GM21423 (cell line): ENCODE measurements around the gene IPO13.

Source experiments
- ATAC-seq: cut with Tn5 transposase; IDR thresholded peaks from one replicate; pipeline ENCODE4 v1.9.1; 2021; ENCODE audit warnings: mild to moderate bottlenecking, moderate library complexity; ENCODE audit not compliant: unreplicated experiment

The IPO13 gene

DNA sequence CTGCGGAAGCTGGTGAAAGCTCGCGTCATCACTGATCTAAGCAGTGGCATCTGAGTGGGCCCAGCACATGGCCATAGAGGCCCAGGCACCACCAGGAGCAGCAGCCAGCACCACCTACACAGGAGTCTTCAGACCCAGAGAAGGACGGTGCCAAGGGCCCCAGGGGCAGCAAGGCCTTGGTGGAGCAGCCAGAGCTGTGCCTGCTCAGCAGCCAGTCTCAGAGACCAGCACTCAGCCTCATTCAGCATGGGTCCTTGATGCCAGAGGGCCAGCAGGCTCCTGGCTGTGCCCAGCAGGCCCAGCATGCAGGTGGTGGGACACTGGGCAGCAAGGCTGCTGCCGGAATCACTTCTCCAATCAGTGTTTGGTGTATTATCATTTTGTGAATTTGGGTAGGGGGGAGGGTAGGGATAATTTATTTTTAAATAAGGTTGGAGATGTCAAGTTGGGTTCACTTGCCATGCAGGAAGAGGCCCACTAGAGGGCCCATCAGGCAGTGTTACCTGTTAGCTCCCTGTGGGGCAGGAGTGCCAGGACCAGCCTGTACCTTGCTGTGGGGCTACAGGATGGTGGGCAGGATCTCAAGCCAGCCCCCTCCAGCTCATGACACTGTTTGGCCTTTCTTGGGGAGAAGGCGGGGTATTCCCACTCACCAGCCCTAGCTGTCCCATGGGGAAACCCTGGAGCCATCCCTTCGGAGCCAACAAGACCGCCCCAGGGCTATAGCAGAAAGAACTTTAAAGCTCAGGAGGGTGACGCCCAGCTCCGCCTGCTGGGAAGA, 16.4 kb upstream of the IPO13 start:
- no peak for ATAC-seq

DNA sequence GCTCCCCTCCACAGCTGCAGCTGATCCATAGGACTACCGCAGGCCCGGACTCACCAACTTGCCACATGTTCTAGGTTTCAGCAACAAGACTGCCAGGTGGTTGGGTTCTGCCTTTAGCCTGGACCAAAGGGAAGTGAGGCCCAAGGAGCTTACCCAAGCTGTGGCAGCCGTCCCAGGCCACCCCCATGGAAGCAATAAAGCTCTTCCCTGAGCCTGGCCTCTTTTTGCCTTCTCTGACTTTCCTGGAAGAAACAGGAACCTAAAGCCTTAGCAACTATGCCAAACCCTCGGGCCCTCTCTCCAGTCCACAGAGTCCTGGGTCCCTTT, 15.8 kb upstream of the IPO13 start:
- no peak for ATAC-seq

GRCh38 chr1:43931711-43932660, 14.8 kb upstream of the IPO13 start:
- no peak for ATAC-seq

- ATAC-seq = no peak
These were observed 13.9 kb upstream of the IPO13 start for GRCh38 chr1:43932786-43933385.

- no peak for ATAC-seq
These were observed 13.2 kb upstream of the IPO13 start, which contains the start of gene ARTN for GRCh38 chr1:43933386-43934100. Gene ARTN (plus strand): TSS chr1:43933801. CDS start chr1:43935657, 1,856 bp downstream.

GRCh38 chr1:43934101-43934985, 12.4 kb upstream of the IPO13 start:
- ATAC-seq = no peak

DNA sequence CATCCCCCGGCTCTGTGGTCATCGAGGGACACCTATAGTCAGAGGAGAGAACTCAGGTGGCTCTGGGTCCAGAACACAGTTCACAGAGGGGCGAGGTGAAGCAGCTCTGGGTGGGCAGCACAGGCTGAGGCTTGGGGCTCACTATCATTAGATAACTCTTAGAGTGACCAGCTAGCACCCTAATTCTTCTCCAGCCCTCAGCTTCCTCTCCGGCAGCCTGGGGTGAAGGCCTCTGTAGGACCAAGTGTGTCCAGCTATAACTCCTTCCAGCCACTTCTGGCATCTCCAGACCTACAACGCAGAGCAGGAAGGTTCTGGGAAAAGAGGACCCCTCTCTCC, 11.8 kb upstream of the IPO13 start:
- no peak for ATAC-seq

GRCh38 chr1:43935711-43936427, 10.9 kb upstream of the IPO13 start:
- ATAC-seq = no peak

DNA sequence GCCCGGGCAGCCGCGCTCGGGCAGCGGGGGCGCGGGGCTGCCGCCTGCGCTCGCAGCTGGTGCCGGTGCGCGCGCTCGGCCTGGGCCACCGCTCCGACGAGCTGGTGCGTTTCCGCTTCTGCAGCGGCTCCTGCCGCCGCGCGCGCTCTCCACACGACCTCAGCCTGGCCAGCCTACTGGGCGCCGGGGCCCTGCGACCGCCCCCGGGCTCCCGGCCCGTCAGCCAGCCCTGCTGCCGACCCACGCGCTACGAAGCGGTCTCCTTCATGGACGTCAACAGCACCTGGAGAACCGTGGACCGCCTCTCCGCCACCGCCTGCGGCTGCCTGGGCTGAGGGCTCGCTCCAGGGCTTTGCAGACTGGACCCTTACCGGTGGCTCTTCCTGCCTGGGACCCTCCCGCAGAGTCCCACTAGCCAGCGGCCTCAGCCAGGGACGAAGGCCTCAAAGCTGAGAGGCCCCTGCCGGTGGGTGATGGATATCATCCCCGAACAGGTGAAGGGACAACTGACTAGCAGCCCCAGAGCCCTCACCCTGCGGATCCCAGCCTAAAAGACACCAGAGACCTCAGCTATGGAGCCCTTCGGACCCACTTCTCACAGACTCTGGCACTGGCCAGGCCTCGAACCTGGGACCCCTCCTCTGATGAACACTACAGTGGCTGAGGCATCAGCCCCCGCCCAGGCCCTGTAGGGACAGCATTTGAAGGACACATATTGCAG, 10.2 kb upstream of the IPO13 start:
- no peak for ATAC-seq

DNA sequence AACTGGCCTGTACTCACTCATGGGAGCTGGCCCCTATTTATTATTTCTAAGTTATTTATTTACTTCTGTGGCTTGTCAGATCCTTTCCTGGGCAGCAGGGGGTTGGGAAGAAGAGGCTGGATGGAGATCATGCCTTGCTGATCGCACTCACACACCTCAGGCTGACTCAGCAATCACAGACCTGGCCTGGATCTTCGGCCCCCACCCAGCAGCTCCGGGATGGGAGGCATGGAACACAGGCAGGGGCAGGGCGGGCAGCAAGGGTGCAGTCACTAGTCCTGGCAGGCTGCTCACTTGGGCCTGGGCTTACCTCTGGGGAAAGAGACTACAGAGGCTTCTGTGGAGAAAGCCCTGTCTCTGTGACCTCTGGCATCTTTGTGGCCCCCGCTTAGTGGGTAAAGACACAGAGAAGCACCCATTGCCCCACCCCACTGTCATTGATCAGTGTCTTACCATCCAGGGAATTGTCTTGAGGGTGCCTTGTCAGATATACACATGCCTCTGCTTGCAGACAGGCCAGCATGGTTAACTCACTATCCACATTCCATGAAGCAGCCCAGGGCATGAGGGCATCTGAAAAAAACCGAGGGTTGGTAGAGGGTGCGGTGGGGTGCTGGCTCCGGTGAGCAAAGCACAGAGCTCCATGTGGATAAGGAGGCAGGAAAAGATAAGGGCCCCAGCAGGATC, 9.4 kb upstream of the IPO13 start:
- no peak for ATAC-seq

DNA sequence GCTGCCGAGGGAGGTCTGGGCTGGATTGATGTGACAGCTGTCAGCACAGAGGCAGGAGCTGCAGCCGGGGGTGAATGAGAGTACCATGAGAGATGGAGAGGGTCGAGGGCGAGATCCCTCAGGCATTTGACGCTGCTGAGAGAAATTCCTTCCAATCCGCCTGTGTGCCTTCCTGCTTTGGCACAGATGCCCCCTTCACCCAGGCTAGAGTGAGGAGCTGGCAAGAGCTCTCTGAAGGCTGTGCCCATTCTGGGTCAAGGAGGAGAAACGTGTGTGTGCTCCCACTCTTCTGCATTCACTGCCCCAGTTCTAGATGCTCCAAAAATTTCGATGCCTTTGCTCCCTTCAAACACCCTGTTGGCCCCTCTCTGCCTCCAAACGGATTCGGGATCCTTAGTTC, 8.4 kb upstream of the IPO13 start:
- no peak for ATAC-seq

DNA sequence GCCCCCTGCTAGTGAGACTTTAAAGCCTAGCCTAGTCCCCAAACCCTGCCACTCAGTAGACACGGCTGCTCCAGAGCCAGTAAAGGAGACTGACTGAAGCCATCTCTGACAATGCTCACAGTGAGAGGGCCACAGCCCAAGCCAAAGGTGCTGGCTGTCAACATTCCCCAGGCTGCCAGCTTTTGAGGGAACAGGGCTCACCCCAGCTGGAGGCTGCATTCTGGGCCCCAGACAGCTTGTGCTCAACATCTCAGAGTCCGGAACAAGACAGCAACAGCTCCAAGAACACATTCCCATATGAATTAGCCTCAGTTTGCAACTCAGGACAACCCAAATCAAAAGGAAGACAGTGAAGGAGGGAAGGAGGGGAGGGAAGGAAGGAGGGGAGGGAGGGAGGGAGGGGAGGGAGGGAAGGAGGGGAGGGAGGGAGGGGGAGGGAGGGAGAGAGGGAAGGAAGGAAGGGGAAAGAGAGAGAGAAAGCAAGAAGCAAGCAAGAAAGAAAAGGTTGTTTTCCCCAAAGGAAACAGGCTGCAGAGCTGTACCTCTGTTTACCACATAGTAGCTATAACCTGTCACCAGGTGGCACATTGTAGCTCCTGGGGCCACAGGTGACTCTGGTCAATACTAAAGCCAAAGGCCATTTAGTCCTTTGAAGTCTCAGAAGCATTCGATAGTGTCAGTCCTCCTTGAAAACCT, 7.7 kb upstream of the IPO13 start:
- ATAC-seq = no peak

GRCh38 chr1:43942411-43942810, 4.3 kb upstream of the IPO13 start:
- ATAC-seq = no peak

- ATAC-seq = no peak
These were observed 1.9 kb upstream of the IPO13 start for GRCh38 chr1:43944860-43945259.

DNA sequence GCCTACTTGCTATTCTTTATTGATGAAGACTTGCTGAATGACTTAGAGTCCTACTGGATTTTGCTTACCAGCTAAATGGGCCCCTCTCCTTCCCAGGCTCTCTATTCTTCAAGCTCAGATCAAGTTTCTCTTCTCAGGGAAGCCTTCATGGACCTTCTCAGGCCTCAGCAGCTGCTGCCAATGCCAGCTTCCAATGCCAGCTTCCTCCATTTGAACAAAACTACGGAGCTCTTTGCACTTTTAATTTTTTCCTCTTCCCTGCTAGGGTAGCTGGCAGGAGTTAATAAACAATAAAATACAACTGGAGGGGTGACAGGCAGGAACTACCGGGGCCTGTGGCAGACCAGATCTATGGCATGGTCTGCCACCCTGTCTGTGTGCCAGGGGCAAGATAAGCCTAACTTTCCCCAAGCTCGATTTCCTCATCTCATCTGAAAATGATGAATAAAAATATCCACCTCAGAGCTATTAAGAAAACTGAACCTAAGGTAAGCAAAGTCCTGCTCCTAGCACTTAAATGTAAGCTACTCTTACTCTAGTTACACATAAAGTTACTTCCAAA, 995 bp upstream of the IPO13 start:
- no peak for ATAC-seq

DNA sequence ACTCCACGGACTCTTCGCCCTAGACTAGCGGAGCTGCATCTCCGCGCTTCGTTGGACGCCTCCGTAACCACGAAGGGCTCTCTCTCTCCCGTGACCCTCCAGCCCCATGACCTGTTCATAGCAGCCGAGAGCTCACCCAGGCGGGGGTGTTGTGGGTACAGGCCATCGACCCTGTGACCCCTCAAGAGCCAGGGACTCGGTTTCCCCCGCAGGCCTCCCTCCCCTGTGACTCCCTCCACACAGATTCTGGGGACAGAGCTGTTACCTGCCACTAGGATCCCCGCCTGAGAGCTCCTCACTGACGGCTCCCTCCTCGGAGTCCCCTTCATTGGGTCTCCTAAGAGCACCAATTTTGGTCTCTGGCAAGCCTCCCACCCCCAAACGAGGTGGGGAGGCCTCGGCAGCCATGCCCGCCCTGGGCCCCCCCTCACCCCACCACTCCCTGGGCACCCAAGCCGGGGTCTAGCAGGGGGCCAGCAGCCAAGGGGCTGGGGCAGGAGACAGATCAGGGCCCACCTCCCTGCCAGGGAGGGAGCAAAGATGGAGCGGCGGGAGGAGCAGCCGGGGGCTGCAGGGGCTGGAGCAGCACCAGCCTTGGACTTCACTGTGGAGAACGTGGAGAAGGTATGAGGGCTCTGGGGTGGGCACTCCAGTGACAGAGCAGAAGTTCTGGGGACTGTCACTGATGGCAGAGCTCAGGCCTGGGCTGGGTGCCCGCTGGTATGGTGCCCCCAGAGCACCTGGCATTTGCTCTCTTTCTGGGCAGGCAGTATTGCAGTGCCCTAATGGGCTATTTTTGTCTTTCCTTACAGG, 517 bp downstream of the IPO13 start:
- ATAC-seq = no peak
